ENCODE measurements around the gene PRKN.

PRKN gene

DNA sequence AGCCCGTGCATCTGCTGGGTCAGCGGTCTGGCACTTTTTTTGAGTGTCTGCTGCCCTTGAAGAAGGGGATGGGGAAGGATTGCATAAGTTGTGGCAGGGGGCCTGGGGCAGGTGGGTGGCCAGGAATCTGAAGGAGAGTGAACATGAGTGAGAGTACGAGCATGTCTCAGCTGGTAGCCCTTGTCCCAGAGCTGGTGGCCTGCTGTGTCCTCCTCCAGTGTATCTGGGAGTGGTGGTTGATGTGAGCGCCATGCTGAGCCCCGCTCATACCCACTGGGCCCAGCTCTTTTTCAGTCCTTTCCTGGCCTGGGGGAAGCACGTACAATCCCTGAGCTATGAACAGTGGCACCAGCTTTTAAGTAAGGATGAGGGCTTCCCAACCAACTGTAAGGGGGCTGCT is 1317.5 kb downstream of the PRKN start:
- no peaks in the 10 kb centered on the region for H3K36me3 ChIP-seq (ENCODE audit: control insufficient read depth in 1 of 2, insufficient read depth in 2 of 2, low read length in 2 of 2)
- H3K27me3 ChIP-seq (ENCODE audit: low read depth, low read length), result no peaks in the 10 kb centered on the region
- no peaks in the 10 kb centered on the region for H3K4me1 ChIP-seq (ENCODE audit: control insufficient read depth in 1 of 2, insufficient read depth in 2 of 2, low read length in 2 of 2)
- no peak overlapping the region for H3K4me3 ChIP-seq (ENCODE audit: low read depth in 1 of 2, low read length in 2 of 2)
- no peak overlapping the region for H3K27ac ChIP-seq (ENCODE audit: low read length)
- no peaks in the 10 kb centered on the region for H3K9me3 ChIP-seq (ENCODE audit: control insufficient read depth in 1 of 2, low read length in 2 of 2)

DNA sequence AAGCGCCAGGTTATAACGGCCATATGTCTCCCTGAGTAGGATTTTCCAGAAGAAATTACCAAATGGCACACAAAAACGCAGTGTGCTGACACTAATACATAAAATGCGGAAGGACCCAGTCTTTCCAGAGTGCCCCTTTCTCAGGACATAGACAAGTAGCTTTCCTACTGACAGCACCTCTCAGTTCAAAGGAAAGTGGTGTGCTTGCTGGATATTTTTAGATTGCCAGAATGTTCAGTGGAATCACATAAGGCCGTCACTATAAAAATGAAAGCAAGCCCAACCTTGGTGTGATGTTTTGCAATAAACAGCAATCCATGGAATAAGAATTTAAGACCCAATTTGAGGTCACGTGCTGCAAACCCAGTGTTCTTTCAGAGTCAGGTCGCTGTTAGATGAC is 1318.2 kb downstream of the PRKN start:
- Histone ChIP-seq H3K9me3 (ENCODE audit: control insufficient read depth in 1 of 2, low read length in 2 of 2) (no peaks in the 10 kb centered on the region), H3K36me3 (ENCODE audit: control insufficient read depth in 1 of 2, insufficient read depth in 2 of 2, low read length in 2 of 2) (no peaks in the 10 kb centered on the region), H3K4me3 (ENCODE audit: low read depth in 1 of 2, low read length in 2 of 2) (no peak overlapping the region), H3K27me3 (ENCODE audit: low read depth, low read length) (no peaks in the 10 kb centered on the region), H3K4me1 (ENCODE audit: control insufficient read depth in 1 of 2, insufficient read depth in 2 of 2, low read length in 2 of 2) (no peaks in the 10 kb centered on the region), H3K27ac (ENCODE audit: low read length) (no peak overlapping the region)

DNA sequence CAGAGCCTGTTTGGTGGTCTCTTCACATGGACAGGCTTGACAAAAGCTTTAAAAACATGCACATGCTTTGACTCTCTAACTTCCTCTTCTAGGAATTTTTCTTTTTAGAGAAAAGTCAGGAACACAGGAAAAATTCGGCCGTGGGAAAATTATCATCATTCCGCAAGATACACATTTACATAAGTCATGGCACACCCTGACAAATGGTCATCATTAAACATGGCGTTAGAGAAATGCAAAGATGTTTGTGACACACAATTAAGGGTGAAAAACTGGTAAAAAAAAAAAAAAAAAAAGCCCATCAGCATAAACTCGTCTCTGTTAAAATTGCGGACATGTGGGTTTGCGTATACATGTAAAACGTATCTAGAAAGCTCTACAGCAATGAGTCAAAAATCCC is 1319.5 kb downstream of the PRKN start:
- Histone ChIP-seq H3K4me3 (ENCODE audit: low read depth in 1 of 2, low read length in 2 of 2) (no peak overlapping the region), H3K36me3 (ENCODE audit: control insufficient read depth in 1 of 2, insufficient read depth in 2 of 2, low read length in 2 of 2) (no peaks in the 10 kb centered on the region), H3K27ac (ENCODE audit: low read length) (no peak overlapping the region), H3K4me1 (ENCODE audit: control insufficient read depth in 1 of 2, insufficient read depth in 2 of 2, low read length in 2 of 2) (no peaks in the 10 kb centered on the region), H3K27me3 (ENCODE audit: low read depth, low read length) (no peaks in the 10 kb centered on the region), H3K9me3 (ENCODE audit: control insufficient read depth in 1 of 2, low read length in 2 of 2) (peaks cover 0 to 10% of the 10 kb centered on the region in 2 donors)

DNA sequence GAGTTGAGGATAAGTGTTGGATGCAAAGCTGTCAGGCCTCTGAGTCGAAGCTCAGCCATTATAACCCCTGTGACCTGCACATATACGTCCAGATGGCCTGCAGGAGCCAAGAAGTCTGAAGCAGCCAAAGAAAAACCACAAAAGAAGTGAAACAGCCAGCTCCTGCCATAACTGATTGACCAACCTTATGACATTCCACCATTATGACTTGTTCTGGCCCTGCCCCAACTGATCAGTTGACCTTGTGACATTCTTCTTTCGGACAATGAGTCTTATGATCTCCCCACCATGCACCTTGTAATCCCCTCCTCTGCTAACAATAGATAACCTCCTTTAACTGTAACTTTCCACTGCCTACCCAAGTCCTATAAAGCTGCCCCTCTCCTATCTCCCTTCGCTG is 1320.0 kb downstream of the PRKN start:
- H3K9me3 ChIP-seq (ENCODE audit: control insufficient read depth in 1 of 2, low read length in 2 of 2), result peaks cover 0 to 10% of the 10 kb centered on the region in 2 donors
- H3K36me3 ChIP-seq (ENCODE audit: control insufficient read depth in 1 of 2, insufficient read depth in 2 of 2, low read length in 2 of 2), result no peaks in the 10 kb centered on the region
- H3K4me3 ChIP-seq (ENCODE audit: low read depth in 1 of 2, low read length in 2 of 2), result no peak overlapping the region
- H3K27ac ChIP-seq (ENCODE audit: low read length), result no peak overlapping the region
- H3K27me3 ChIP-seq (ENCODE audit: low read depth, low read length), result no peaks in the 10 kb centered on the region
- no peaks in the 10 kb centered on the region for H3K4me1 ChIP-seq (ENCODE audit: control insufficient read depth in 1 of 2, insufficient read depth in 2 of 2, low read length in 2 of 2)

DNA sequence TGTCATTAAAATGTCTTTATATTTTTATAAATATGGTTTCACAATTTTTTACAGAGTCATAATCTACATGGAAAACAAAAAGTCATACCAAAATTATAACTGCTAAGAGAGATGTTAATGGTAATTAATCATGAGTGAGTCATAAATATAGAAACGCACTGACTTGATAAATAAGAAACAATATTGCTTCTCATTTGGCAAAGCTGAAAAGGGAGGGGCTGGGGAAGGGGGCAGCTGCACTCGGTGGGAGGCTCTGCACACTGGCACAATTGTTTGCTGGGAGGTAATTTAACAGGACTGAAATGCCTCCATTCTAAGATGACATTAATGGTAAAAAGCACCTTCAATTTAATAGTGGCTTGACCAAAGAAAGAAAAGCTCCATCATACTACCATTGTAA is 1320.5 kb downstream of the PRKN start:
- H3K4me1 ChIP-seq (ENCODE audit: control insufficient read depth in 1 of 2, insufficient read depth in 2 of 2, low read length in 2 of 2), result no peaks in the 10 kb centered on the region
- H3K9me3 ChIP-seq (ENCODE audit: control insufficient read depth in 1 of 2, low read length in 2 of 2), result peaks cover 0 to 10% of the 10 kb centered on the region in 2 donors
- no peaks in the 10 kb centered on the region for H3K36me3 ChIP-seq (ENCODE audit: control insufficient read depth in 1 of 2, insufficient read depth in 2 of 2, low read length in 2 of 2)
- H3K27ac ChIP-seq (ENCODE audit: low read length), result no peak overlapping the region
- H3K4me3 ChIP-seq (ENCODE audit: low read depth in 1 of 2, low read length in 2 of 2), result no peak overlapping the region
- H3K27me3 ChIP-seq (ENCODE audit: low read depth, low read length), result no peaks in the 10 kb centered on the region

DNA sequence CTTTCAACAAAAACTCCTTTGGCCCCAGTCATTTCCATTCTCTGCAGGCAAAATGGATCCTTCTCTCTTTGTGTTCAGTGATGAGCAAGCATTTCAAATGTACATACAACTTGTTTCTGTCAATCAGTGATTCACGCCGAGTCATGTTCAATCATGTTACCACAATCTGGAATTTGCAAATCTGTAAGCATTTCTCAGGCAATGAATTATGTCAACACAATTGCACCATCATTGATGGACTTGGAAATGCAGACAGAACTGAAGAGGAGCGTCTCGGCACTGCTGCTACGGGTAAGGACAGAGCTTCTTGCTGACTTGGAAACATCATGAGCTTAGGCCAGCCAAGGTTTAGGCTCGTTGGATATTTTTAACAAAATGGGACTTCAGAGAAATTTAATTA is 1320.9 kb downstream of the PRKN start:
- peaks cover 0 to 10% of the 10 kb centered on the region in 2 donors for H3K9me3 ChIP-seq (ENCODE audit: control insufficient read depth in 1 of 2, low read length in 2 of 2)
- H3K27ac ChIP-seq (ENCODE audit: low read length), result no peak overlapping the region
- H3K36me3 ChIP-seq (ENCODE audit: control insufficient read depth in 1 of 2, insufficient read depth in 2 of 2, low read length in 2 of 2), result no peaks in the 10 kb centered on the region
- no peaks in the 10 kb centered on the region for H3K27me3 ChIP-seq (ENCODE audit: low read depth, low read length)
- no peak overlapping the region for H3K4me3 ChIP-seq (ENCODE audit: low read depth in 1 of 2, low read length in 2 of 2)
- H3K4me1 ChIP-seq (ENCODE audit: control insufficient read depth in 1 of 2, insufficient read depth in 2 of 2, low read length in 2 of 2), result no peaks in the 10 kb centered on the region

DNA sequence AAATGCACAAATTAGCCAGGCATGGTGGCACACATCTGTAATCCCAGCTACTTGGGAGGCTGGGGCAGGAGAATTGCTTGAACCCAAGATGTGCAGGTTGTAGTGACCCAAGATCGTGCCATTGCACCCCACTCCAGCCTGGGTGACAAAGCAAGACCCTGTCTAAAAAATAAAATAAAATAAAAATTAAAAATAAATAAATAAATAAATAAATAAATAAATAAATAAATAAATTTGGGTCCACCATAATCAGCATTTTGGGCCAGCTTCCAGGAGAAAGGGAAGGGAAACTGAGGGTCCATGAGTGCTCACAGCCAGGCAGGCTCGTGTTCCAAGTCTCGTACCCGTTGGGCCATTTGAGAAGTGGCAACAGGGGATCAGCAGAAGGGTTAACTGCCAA is 1322.1 kb downstream of the PRKN start:
- no peaks in the 10 kb centered on the region for H3K4me1 ChIP-seq (ENCODE audit: control insufficient read depth in 1 of 2, insufficient read depth in 2 of 2, low read length in 2 of 2)
- peaks cover 0 to 10% of the 10 kb centered on the region in 2 donors for H3K9me3 ChIP-seq (ENCODE audit: control insufficient read depth in 1 of 2, low read length in 2 of 2)
- H3K27ac ChIP-seq (ENCODE audit: low read length), result no peak overlapping the region
- H3K4me3 ChIP-seq (ENCODE audit: low read depth in 1 of 2, low read length in 2 of 2), result no peak overlapping the region
- no peaks in the 10 kb centered on the region for H3K27me3 ChIP-seq (ENCODE audit: low read depth, low read length)
- no peaks in the 10 kb centered on the region for H3K36me3 ChIP-seq (ENCODE audit: control insufficient read depth in 1 of 2, insufficient read depth in 2 of 2, low read length in 2 of 2)

DNA sequence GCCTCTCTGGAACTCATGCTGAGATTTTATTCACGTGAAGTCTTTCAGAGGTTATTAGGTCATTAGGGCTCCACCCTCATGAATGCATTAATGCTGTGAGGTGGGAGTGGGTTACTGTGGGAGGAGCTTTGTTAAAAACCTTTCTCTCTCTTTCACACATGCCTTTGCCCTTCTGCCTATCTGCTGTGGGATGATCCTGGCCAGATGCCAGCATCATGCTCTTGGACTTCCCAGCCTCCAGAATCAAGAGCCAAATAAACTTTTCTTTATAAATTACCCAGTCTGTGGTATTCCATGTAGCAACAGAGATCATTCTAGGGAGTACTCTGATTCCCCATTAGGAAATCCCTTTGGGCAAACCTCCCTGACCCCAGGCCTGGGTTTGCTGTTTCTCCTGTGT is 1323.8 kb downstream of the PRKN start:
- no peak overlapping the region for H3K4me3 ChIP-seq (ENCODE audit: low read depth in 1 of 2, low read length in 2 of 2)
- H3K27ac ChIP-seq (ENCODE audit: low read length), result no peak overlapping the region
- H3K27me3 ChIP-seq (ENCODE audit: low read depth, low read length), result no peaks in the 10 kb centered on the region
- peaks cover 0 to 14% of the 10 kb centered on the region in 2 donors for H3K9me3 ChIP-seq (ENCODE audit: control insufficient read depth in 1 of 2, low read length in 2 of 2)
- H3K4me1 ChIP-seq (ENCODE audit: control insufficient read depth in 1 of 2, insufficient read depth in 2 of 2, low read length in 2 of 2), result no peaks in the 10 kb centered on the region
- H3K36me3 ChIP-seq (ENCODE audit: control insufficient read depth in 1 of 2, insufficient read depth in 2 of 2, low read length in 2 of 2), result no peaks in the 10 kb centered on the region

DNA sequence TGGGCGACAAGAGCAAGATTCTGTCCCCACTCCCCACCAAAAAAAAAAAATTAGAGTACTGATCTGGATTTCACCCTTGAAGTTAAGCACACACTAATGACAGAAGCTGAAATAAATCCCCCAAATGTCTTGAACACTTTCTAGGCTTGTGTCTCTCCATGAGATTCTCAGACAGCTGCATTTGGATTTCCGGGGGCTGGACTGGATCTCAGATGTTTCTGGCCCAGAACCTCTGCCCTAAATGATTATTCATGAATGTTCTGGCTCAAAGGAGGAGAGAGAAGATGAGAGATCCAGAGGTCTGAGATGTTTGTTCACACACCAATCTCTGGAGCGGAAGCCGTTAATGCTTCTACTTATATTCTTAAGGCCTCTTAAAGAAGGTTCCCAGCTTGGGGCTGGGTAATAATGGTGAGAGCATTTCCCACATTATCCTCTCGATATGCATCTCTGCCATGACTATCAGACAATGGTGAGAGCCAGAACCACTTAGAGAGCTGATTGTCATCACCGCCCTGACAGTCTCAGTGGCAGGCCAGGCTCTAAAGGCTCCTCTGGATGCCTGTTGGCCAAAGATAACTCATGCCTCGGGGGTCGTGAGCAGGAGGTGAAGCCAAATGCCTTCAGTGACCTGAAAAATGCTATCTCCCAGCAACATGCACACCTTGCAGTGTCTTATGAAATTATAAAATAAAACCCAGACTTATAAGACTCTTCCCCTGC is 1325.8 kb downstream of the PRKN start:
- Histone ChIP-seq H3K27ac (ENCODE audit: low read length) (no peak overlapping the region), H3K36me3 (ENCODE audit: control insufficient read depth in 1 of 2, insufficient read depth in 2 of 2, low read length in 2 of 2) (no peaks in the 10 kb centered on the region), H3K9me3 (ENCODE audit: control insufficient read depth in 1 of 2, low read length in 2 of 2) (peaks cover 0 to 14% of the 10 kb centered on the region in 2 donors), H3K4me3 (ENCODE audit: low read depth in 1 of 2, low read length in 2 of 2) (no peak overlapping the region), H3K4me1 (ENCODE audit: control insufficient read depth in 1 of 2, insufficient read depth in 2 of 2, low read length in 2 of 2) (no peaks in the 10 kb centered on the region), H3K27me3 (ENCODE audit: low read depth, low read length) (no peaks in the 10 kb centered on the region)

DNA sequence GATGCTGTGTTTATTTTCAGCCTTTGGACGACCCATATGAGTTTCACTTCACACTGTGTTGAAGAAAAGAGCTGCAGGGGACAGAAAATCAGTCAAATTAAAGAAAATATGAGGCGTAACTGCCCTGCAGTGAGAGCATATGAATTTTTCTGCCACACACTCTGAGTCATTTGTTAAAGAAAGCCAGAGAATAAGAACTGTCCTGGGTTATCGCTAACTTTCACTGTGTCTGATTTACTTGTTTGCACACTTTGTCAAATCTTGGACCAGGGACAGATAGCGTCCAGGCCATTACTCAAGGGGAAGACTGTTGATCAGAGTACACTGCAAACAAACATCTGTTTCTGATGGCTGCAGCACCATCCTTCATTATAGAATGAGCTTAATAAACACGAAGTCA is 1326.9 kb downstream of the PRKN start:
- Histone ChIP-seq H3K27me3 (ENCODE audit: low read depth, low read length) (no peaks in the 10 kb centered on the region), H3K4me1 (ENCODE audit: control insufficient read depth in 1 of 2, insufficient read depth in 2 of 2, low read length in 2 of 2) (no peaks in the 10 kb centered on the region), H3K9me3 (ENCODE audit: control insufficient read depth in 1 of 2, low read length in 2 of 2) (peaks cover 0 to 14% of the 10 kb centered on the region in 2 donors), H3K4me3 (ENCODE audit: low read depth in 1 of 2, low read length in 2 of 2) (no peak overlapping the region), H3K27ac (ENCODE audit: low read length) (no peak overlapping the region), H3K36me3 (ENCODE audit: control insufficient read depth in 1 of 2, insufficient read depth in 2 of 2, low read length in 2 of 2) (no peaks in the 10 kb centered on the region)

DNA sequence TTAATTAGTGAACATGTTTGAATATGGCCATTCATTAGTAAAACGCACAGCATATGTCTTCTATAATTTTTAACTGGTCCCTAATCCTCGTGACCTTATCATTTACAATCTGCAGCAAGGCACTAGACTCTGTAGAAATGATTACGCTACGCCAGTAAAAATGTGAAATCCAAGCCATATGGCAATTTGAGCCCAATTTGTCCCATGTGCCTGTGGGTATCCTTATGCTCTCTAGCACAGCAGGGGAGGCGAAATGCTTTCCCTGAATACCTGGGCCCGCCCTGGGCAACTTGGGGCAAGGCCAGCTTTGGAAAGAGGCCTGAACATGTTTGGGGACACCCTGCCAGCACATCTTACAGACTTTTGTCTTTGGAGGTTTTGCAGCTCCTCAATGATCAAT is 1331.0 kb downstream of the PRKN start:
- no peaks in the 10 kb centered on the region for H3K27me3 ChIP-seq (ENCODE audit: low read depth, low read length)
- no peak overlapping the region for H3K4me3 ChIP-seq (ENCODE audit: low read depth in 1 of 2, low read length in 2 of 2)
- no peaks in the 10 kb centered on the region for H3K4me1 ChIP-seq (ENCODE audit: control insufficient read depth in 1 of 2, insufficient read depth in 2 of 2, low read length in 2 of 2)
- no peak overlapping the region for H3K27ac ChIP-seq (ENCODE audit: low read length)
- peaks cover 0 to 4% of the 10 kb centered on the region in 2 donors for H3K9me3 ChIP-seq (ENCODE audit: control insufficient read depth in 1 of 2, low read length in 2 of 2)
- no peaks in the 10 kb centered on the region for H3K36me3 ChIP-seq (ENCODE audit: control insufficient read depth in 1 of 2, insufficient read depth in 2 of 2, low read length in 2 of 2)

DNA sequence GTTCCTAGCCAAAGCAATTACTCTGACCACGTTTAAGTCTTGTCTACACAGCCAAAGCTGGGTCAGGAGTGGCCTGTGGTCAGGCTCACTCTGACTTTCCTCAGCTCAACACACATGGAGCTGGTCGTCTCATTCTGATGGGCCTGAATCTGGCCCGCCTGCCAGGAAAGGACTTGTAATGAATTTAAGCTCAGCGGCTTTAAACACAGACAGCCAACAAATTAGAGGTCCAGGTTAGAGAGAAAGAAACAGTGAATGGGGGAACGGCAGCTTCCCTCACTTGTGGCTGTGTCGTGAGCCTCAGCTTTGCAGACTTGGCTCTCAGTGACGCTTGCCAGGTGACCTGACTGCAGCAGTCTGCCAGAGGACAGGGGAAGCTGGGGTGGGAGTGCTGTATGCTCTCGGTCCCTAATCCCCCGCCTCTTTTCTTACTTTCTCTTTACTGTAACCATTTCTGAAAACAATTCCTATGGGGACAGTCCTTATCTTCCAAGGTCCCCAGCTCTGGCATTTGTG is 1331.8 kb downstream of the PRKN start:
- Histone ChIP-seq H3K4me1 (ENCODE audit: control insufficient read depth in 1 of 2, insufficient read depth in 2 of 2, low read length in 2 of 2) (no peaks in the 10 kb centered on the region), H3K9me3 (ENCODE audit: control insufficient read depth in 1 of 2, low read length in 2 of 2) (peaks cover 0 to 4% of the 10 kb centered on the region in 2 donors), H3K36me3 (ENCODE audit: control insufficient read depth in 1 of 2, insufficient read depth in 2 of 2, low read length in 2 of 2) (no peaks in the 10 kb centered on the region), H3K27me3 (ENCODE audit: low read depth, low read length) (no peaks in the 10 kb centered on the region), H3K27ac (ENCODE audit: low read length) (no peak overlapping the region), H3K4me3 (ENCODE audit: low read depth in 1 of 2, low read length in 2 of 2) (no peak overlapping the region)
